GM23248 (cell line): ENCODE results near the gene KIF4A. TPM values are rescaled to one million over a fixed set of nuclear protein-coding genes. Genes with fewer than 3 reads are reported as not detected.
"Not testable (repeated sequence)": the region's sequence is repeated elsewhere in the genome, so short reads cannot be mapped to it uniquely, and the experiment has no call there.

Source experiments
- DNase-seq: peaks from one replicate; pipeline ENCODE4 v3.0.0-alpha.2; 2015
- H2AFZ ChIP-seq: fragments of 200-600 bp; sonication (generic); 2 replicates; pipeline ENCODE4 v1.6.1; 2016; ENCODE audit warnings: antibody characterized with exemption
- H3F3A ChIP-seq: fragments of 200-600 bp; sonication (generic); 2 replicates; pipeline ENCODE4 v1.6.1; 2016; ENCODE audit warnings: mild to moderate bottlenecking, antibody characterized with exemption, mixed run types; ENCODE audit not compliant: insufficient read depth
- H3K27ac ChIP-seq: fragments of 200-600 bp; sonication (generic); 2 replicates; pipeline ENCODE4 v1.5.1; 2016; ENCODE audit warnings: mild to moderate bottlenecking
- H3K27me3 ChIP-seq: fragments of 200-600 bp; sonication (generic); replicated peaks from 2 replicates; pipeline ENCODE4 v1.6.1; 2016; ENCODE audit warnings: mild to moderate bottlenecking; ENCODE audit not compliant: insufficient read depth
- H3K36me3 ChIP-seq: fragments of 200-600 bp; sonication (generic); 2 replicates; pipeline ENCODE4 v1.6.1; 2016; ENCODE audit warnings: low read depth, mild to moderate bottlenecking
- H3K4me1 ChIP-seq: fragments of 200-600 bp; sonication (generic); 2 replicates; pipeline ENCODE4 v1.6.1; 2016; ENCODE audit warnings: mild to moderate bottlenecking; ENCODE audit not compliant: insufficient read depth
- H3K4me2 ChIP-seq: fragments of 200-600 bp; sonication (generic); one replicate; pipeline ENCODE4 v1.6.1; 2016; ENCODE audit warnings: mild to moderate bottlenecking; ENCODE audit not compliant: unreplicated experiment
- H3K4me3 ChIP-seq: fragments of 200-600 bp; sonication (generic); 2 replicates; pipeline ENCODE4 v1.5.1; 2016; ENCODE audit warnings: mild to moderate bottlenecking
- H3K79me2 ChIP-seq: fragments of 200-600 bp; sonication (generic); 2 replicates; pipeline ENCODE4 v1.6.1; 2016; ENCODE audit warnings: mild to moderate bottlenecking; ENCODE audit not compliant: insufficient read depth
- H3K9ac ChIP-seq: fragments of 200-600 bp; sonication (generic); 2 replicates; pipeline ENCODE4 v1.6.1; 2016; ENCODE audit warnings: mild to moderate bottlenecking
- H3K9me2 ChIP-seq: fragments of 200-600 bp; sonication (generic); 2 replicates; pipeline ENCODE4 v1.6.1; 2016; ENCODE audit warnings: mixed run types, mild to moderate bottlenecking, moderate library complexity; ENCODE audit not compliant: insufficient read depth
- H3K9me3 ChIP-seq: fragments of 200-600 bp; sonication (generic); one replicate; pipeline ENCODE4 v1.6.1; 2017; ENCODE audit warnings: low read depth
- H4K20me1 ChIP-seq: fragments of 200-600 bp; sonication (generic); 2 replicates; pipeline ENCODE4 v1.6.0; 2016; ENCODE audit not compliant: insufficient read depth
- EZH2 ChIP-seq: fragments of 200-600 bp; sonication (generic); IDR thresholded peaks from 2 replicates; pipeline ENCODE4 v1.6.1; 2018; ENCODE audit warnings: antibody characterized with exemption, mild to moderate bottlenecking; ENCODE audit not compliant: insufficient read depth, poor library complexity, severe bottlenecking
- EZH2phosphoT487 ChIP-seq: fragments of 200-600 bp; sonication (generic); IDR thresholded peaks from 2 replicates; pipeline ENCODE4 v1.6.1; 2018; ENCODE audit warnings: antibody characterized with exemption, moderate library complexity, mild to moderate bottlenecking, low read depth; ENCODE audit not compliant: insufficient read depth
- WGBS, 2 experiments: methylation state at CpG; one replicate each; pipeline ENCODE4 v1.1.6; 2015 to 2017; ENCODE audit warnings: low lambda C conversion rate in 2 of 2, low coverage in 1 of 2; ENCODE audit errors: missing lambda C conversion rate in 2 of 2; 5-methylcytosine and 5-hydroxymethylcytosine counted together
- in situ Hi-C: fragments of 300-500 bp; cut with MboI; formaldehyde crosslinking; loops from 2 replicates; pipeline ENCODE4 v1.15.0; 2020
- polyA plus RNA-seq: library from polyadenylated mRNA; unstranded; fragments of >200 nt; fragmentation: Nextera tagmentation; extraction: Ambion mirVana; gene quantifications from 2 replicates; pipeline ENCODE4 v1.2.1, GENCODE V29; 2016
- total RNA-seq: library from RNA; depleted of rRNA; stranded (reverse); fragments of >200 nt; shearing (Covaris generic); gene quantifications from 2 replicates; pipeline ENCODE4 v1.2.3, GENCODE V29; 2014

Gene KIF4A
- total and polyA plus RNA-seq, 2 experiments from 2014 or later, result 5.6 to 7.6 TPM

DNA sequence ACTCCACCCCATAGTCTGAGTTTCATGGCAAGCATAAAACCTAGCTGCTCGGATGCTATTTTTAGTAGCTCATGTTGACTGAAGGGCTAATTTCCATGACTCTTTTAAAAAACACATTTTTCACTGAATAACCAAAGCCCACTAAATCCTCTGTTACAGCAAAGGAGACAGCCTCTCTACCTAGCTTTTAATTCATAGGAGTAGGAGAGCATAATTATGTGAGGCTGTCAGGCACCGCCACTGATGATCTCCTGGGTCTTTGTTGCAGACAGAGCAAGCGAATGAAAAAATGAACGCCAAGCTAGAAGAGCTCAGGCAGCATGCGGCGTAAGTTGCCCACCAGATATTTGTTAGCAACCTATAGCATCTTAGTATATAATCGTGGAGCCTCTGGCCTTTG is 53.5 kb downstream of the KIF4A start:
- 89 to 91% methylated on average over 7 of the region's 7 CpGs for WGBS, 2 experiments
- Histone ChIP-seq H3K4me2 (no peak overlapping the region), H3K4me3 (no peak overlapping the region), H4K20me1 (no peaks in the 10 kb centered on the region), H3K27ac (no peak overlapping the region), H3K4me1 (no peaks in the 10 kb centered on the region), H3K9me3 (no peaks in the 10 kb centered on the region), H3F3A (no peaks in the 10 kb centered on the region), H2AFZ (no peak overlapping the region), H3K9ac (no peak overlapping the region), H3K27me3 (no peaks in the 10 kb centered on the region), H3K79me2 (no peaks in the 10 kb centered on the region), H3K36me3 (no peaks in the 10 kb centered on the region), H3K9me2 (no peaks in the 10 kb centered on the region)
- in situ Hi-C loops, result no loop called here
- no peak for DNase-seq
- TF ChIP-seq EZH2 (no peak), EZH2phosphoT487 (no peak)

DNA sequence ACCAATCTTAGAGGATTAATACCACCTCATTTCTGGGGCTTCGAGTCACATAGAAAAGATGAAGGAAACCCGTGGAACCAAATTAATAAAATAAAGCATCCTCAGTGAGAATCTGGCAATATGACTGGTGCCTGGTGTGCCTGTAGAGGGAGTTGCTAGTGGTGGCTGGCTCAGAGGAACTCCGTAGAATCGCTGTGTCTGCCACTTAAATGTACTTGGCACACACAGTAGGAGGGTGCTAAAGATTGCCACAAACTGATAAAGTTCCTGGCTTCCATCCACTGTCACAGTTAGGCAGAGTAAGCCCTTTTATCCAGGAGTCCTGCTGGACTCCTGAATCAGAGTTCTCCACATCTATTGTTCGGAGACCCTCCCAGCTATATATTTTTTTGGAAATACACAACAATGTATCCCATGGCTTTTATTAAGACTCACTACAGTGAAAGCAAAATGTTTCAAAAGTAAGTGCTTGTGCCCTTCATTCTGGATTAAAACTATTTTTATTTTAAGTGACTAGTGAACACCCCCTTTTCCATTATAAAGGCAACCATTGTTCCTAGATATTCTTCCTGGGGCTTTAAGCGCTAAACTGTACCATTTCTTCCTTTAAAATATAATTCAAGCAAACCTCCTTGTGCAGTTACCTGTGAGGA is 56.6 kb downstream of the KIF4A start:
- no peaks in the 10 kb centered on the region for H3K9me2 ChIP-seq
- in situ Hi-C loops, result no loop called here
- H3K79me2 ChIP-seq, result no peaks in the 10 kb centered on the region
- TF ChIP-seq EZH2 (no peak), EZH2phosphoT487 (no peak)
- H4K20me1 ChIP-seq, result no peaks in the 10 kb centered on the region
- no peak for DNase-seq
- no peaks in the 10 kb centered on the region for H3F3A ChIP-seq
- no peak overlapping the region for H3K9ac ChIP-seq
- no peaks in the 10 kb centered on the region for H3K9me3 ChIP-seq
- no peak overlapping the region for H3K4me2 ChIP-seq
- no peak overlapping the region for H2AFZ ChIP-seq
- H3K36me3 ChIP-seq, result no peaks in the 10 kb centered on the region
- H3K27me3 ChIP-seq, result no peaks in the 10 kb centered on the region
- 95 to 99% methylated on average over 6 of the region's 6 CpGs for WGBS, 2 experiments
- no peaks in the 10 kb centered on the region for H3K4me1 ChIP-seq
- H3K4me3 ChIP-seq, result no peak overlapping the region
- H3K27ac ChIP-seq, result no peak overlapping the region

DNA sequence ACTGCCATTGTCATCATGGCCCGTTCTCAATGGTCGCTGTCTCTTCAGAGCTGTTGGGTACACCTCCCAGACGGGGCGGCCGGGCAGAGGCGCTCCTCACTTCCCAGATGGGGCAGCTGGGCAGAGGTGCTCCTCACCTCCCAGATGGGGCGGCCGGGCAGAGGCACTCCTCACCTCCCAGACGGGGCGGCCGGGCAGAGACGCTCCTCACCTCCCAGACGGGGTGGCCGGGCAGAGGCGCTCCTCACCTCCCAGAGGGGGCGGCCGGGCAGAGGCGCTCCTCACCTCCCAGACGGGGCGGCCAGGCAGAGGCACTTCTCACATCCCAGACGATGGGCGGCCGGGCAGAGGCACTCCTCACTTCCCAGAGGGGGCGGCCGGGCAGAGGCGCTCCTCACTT is 58.9 kb downstream of the KIF4A start:
- H3K4me3 ChIP-seq, H3K9ac ChIP-seq, H3K36me3 ChIP-seq, H3K9me2 ChIP-seq, H3K9me3 ChIP-seq, H3F3A ChIP-seq, DNase-seq, in situ Hi-C loops, H2AFZ ChIP-seq, H3K4me2 ChIP-seq, H3K27me3 ChIP-seq, H3K27ac ChIP-seq, H3K79me2 ChIP-seq, H3K4me1 ChIP-seq, H4K20me1 ChIP-seq: not testable (repeated sequence)
- 81 to 97% methylated on average over 4 to 15 of the region's 26 CpGs for WGBS, 2 experiments

GRCh38 chrX:70349367-70350125 is 59.6 kb downstream of the KIF4A start:
- in situ Hi-C loops, H3K9me3 ChIP-seq, H3K9ac ChIP-seq, H4K20me1 ChIP-seq, H3K27me3 ChIP-seq, H3K4me2 ChIP-seq, H3K9me2 ChIP-seq, H3F3A ChIP-seq, H3K79me2 ChIP-seq, H2AFZ ChIP-seq, H3K4me3 ChIP-seq, DNase-seq, H3K27ac ChIP-seq, H3K36me3 ChIP-seq, H3K4me1 ChIP-seq: not testable (repeated sequence)
- WGBS, 2 experiments, result 96 to 100% methylated on average over 1 to 45 of the region's 55 CpGs
